ENCODE measurements around the gene TSC22D2. TPM values are rescaled to one million over a fixed set of nuclear protein-coding genes. Genes with fewer than 3 reads are reported as not detected.

The TSC22D2 gene
- total RNA-seq, 1 donor from 2014 or later = 39.8 TPM

DNA sequence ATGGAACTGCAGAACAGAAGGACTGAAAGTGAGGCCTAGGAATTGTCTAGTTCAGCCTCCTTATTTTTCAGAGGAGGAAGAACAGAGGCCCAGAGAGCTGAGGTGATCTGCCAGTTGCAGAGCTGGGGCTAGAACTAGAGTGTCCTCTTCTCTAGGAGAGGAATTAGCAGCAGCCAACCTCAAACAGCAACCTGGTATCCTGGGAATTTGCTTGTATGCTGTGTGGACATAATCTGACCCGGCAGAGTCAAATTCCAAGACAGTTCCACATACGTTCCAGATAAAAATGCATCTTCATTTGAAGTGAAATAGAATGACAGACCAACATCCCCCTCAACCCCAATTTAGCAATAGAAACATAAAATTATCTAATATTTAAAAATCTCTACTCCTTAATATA is 13.5 kb upstream of the TSC22D2 start:
- TF ChIP-seq, protein P1, sequence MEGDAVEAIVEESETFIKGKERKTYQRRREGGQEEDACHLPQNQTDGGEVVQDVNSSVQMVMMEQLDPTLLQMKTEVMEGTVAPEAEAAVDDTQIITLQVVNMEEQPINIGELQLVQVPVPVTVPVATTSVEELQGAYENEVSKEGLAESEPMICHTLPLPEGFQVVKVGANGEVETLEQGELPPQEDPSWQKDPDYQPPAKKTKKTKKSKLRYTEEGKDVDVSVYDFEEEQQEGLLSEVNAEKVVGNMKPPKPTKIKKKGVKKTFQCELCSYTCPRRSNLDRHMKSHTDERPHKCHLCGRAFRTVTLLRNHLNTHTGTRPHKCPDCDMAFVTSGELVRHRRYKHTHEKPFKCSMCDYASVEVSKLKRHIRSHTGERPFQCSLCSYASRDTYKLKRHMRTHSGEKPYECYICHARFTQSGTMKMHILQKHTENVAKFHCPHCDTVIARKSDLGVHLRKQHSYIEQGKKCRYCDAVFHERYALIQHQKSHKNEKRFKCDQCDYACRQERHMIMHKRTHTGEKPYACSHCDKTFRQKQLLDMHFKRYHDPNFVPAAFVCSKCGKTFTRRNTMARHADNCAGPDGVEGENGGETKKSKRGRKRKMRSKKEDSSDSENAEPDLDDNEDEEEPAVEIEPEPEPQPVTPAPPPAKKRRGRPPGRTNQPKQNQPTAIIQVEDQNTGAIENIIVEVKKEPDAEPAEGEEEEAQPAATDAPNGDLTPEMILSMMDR (IDR thresholded peaks at IDR 0.05) = no peak
- H3K4me3 Mint-ChIP-seq (ENCODE audit: unreplicated experiment) = no peak overlapping the region

DNA sequence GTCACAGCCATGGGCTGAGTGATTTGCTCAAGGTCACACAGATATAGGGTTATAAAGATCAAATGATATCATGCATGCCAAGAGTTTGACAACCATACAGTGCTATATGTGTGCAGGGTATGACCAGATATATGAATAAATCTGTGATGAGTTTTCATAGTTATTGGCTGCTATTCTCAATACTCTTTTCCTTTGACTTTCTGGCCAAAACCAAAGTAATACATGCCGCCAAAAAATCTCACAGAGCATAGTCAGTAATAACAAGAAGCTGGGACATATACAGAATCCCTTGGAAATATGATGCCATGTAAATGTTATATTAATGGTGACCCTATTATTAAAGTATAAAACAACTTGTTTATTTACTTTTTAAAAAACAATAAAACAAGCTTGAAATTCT is 11.6 kb upstream of the TSC22D2 start:
- Mint-ChIP-seq H3K4me1 (ENCODE audit: low read depth) (peaks cover 11% of the 10 kb centered on the region), H3K27me3 (ENCODE audit: low read depth) (no peaks in the 10 kb centered on the region), H3K9me3 (ENCODE audit: low read depth) (no peaks in the 10 kb centered on the region), H3K4me3 (ENCODE audit: unreplicated experiment) (no peak overlapping the region), H3K36me3 (ENCODE audit: low read depth) (peaks cover 3% of the 10 kb centered on the region), H3K27ac (ENCODE audit: unreplicated experiment) (no peak overlapping the region)
- TF ChIP-seq, protein P1 (IDR thresholded peaks at IDR 0.05) = no peak
- no peak for DNase-seq (ENCODE audit: low spot score)

More for the DNA sequence above, 13.5 kb upstream of the TSC22D2 start:
- peaks cover 18% of the 10 kb centered on the region for H3K4me1 Mint-ChIP-seq (ENCODE audit: low read depth)
- H3K9me3 Mint-ChIP-seq (ENCODE audit: low read depth) = no peaks in the 10 kb centered on the region
- H3K36me3 Mint-ChIP-seq (ENCODE audit: low read depth) = peaks cover 3% of the 10 kb centered on the region
- DNase-seq (ENCODE audit: low spot score) = no peak
- H3K27ac Mint-ChIP-seq (ENCODE audit: unreplicated experiment) = no peak overlapping the region
- H3K27me3 Mint-ChIP-seq (ENCODE audit: low read depth) = no peaks in the 10 kb centered on the region

DNA sequence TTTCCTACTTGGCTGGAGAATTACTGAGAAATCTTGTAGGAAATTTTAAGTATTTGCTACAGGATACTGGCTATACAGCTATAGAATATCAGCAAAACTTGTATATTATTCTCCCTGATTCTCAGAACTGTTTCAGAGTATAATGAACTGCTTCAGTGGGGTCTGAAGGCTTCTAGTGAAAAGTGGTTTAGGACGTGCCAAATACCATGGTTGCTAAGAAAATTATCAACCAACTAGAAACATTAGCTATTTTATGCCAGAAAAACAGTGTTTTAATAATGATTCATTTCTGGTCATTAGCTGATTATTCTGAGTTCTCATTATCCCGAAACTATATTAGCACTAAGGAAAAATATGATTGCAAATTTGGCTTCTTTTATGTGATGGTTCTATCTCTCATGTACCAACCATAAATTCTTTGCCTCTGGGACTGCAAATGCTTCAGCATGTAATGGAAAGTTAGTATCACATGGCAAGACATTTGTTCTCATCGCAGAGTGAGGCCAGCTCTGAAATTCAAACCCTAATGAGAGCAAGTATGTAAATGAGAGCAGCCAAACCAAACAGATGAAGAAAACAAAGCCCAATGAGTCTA is 11.0 kb upstream of the TSC22D2 start:
- TF ChIP-seq, protein P1 (IDR thresholded peaks at IDR 0.05) = no peak
- no peak overlapping the region for H3K27ac Mint-ChIP-seq (ENCODE audit: unreplicated experiment)

DNA sequence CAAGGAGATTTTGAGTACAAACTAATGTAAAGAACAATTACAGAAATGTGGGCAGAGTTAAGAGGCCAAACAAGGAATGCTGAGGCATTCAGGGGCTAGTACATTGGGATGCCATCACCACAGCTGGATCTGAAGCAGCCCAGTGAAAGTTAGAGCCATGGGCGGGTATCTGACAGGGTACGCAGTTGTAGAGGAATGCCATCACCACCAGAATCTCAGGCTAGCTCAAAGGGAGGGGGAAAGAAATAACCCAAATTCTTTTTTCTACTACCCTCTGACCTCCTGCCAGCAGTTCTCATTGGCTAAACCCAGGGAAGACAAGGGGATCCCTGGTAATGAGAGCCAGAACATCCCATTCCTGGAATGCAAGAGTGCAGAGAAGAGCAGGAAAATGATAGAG is 9.0 kb upstream of the TSC22D2 start:
- H3K27ac Mint-ChIP-seq (ENCODE audit: unreplicated experiment) = no peak overlapping the region
- no peaks in the 10 kb centered on the region for H3K27me3 Mint-ChIP-seq (ENCODE audit: low read depth)
- no peak overlapping the region for H3K4me3 Mint-ChIP-seq (ENCODE audit: unreplicated experiment)
- no peak for DNase-seq (ENCODE audit: low spot score)
- peaks cover 11% of the 10 kb centered on the region for H3K4me1 Mint-ChIP-seq (ENCODE audit: low read depth)
- TF ChIP-seq, protein P1 (IDR thresholded peaks at IDR 0.05) = no peak
- no peaks in the 10 kb centered on the region for H3K36me3 Mint-ChIP-seq (ENCODE audit: low read depth)
- no peaks in the 10 kb centered on the region for H3K9me3 Mint-ChIP-seq (ENCODE audit: low read depth)

More for the DNA sequence above, 11.0 kb upstream of the TSC22D2 start:
- Mint-ChIP-seq H3K9me3 (ENCODE audit: low read depth) (no peaks in the 10 kb centered on the region), H3K36me3 (ENCODE audit: low read depth) (peaks cover 2% of the 10 kb centered on the region), H3K4me1 (ENCODE audit: low read depth) (peaks cover 11% of the 10 kb centered on the region), H3K4me3 (ENCODE audit: unreplicated experiment) (no peak overlapping the region), H3K27me3 (ENCODE audit: low read depth) (no peaks in the 10 kb centered on the region)
- DNase-seq (ENCODE audit: low spot score) = no peak

DNA sequence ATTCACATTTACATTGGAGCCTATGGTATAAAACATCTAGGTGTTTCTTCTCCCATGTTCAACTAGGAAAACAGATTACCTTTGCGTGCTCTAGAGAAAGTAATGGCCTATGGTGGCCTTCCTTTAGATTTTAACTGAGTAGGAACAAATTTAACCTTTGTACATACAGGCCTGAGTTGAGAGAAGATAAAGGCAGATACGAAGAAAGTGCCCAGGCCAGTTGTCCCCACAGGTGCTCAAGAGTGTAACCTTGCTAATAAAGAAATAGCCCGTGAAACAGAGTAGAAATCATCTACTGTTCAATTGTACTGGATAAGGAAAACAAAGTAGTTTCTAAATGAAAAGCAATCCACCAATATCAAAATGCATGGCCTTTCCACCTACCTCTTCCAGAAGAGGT is 6.8 kb upstream of the TSC22D2 start:
- H3K27ac Mint-ChIP-seq (ENCODE audit: unreplicated experiment) = no peak overlapping the region
- peaks cover 1% of the 10 kb centered on the region for H3K36me3 Mint-ChIP-seq (ENCODE audit: low read depth)
- DNase-seq (ENCODE audit: low spot score) = no peak
- H3K9me3 Mint-ChIP-seq (ENCODE audit: low read depth) = no peaks in the 10 kb centered on the region
- H3K4me1 Mint-ChIP-seq (ENCODE audit: low read depth) = peaks cover 11% of the 10 kb centered on the region
- TF ChIP-seq, protein P1 (IDR thresholded peaks at IDR 0.05) = no peak
- H3K27me3 Mint-ChIP-seq (ENCODE audit: low read depth) = no peaks in the 10 kb centered on the region
- no peak overlapping the region for H3K4me3 Mint-ChIP-seq (ENCODE audit: unreplicated experiment)

Measured in chondrocyte (in vitro differentiated cells).